ENCODE results near the gene C19orf44. TPM values are rescaled to one million over a fixed set of nuclear protein-coding genes. Genes with fewer than 3 reads are reported as not detected.
"Not testable (repeated sequence)": the region's sequence is repeated elsewhere in the genome, so short reads cannot be mapped to it uniquely, and the experiment has no call there.

The C19orf44 gene
- total and polyA plus RNA-seq, 2 experiments from 2014 or later, result 2.5 to 5.9 TPM

- H3K4me3 ChIP-seq, result peak overlapping the region; percentile 91
- peaks cover 12% of the 10 kb centered on the region for H3K27me3 Mint-ChIP-seq (ENCODE audit: insufficient read depth, low read depth, poor library complexity)
- no peaks in the 10 kb centered on the region for H3K9me2 ChIP-seq (ENCODE audit: insufficient read depth)
- no peak overlapping the region for H3K27ac ChIP-seq (ENCODE audit: low read depth)
- ATAC-seq, result no peak
- H3K9me3 Mint-ChIP-seq, result peaks cover 5% of the 10 kb centered on the region; the same call in 1 of the 3 replicates
- peaks cover 17% of the 10 kb centered on the region for H3K4me1 ChIP-seq (ENCODE audit: insufficient read depth)
- no peak overlapping the region for H3K27ac Mint-ChIP-seq
- H3K4me1 Mint-ChIP-seq, result peaks cover 33% of the 10 kb centered on the region
- peaks cover 32% of the 10 kb centered on the region for H4K20me1 ChIP-seq (replicated peaks; ENCODE audit: insufficient read depth)
- peak overlapping the region; percentile 75 for H3K4me2 ChIP-seq
- no peaks in the 10 kb centered on the region for H3K36me3 ChIP-seq (ENCODE audit: insufficient read depth)
- no peak for DNase-seq (ENCODE audit: low spot score)
- H3K4me3 Mint-ChIP-seq, result peak overlapping the region; percentile 96
- no peaks in the 10 kb centered on the region for H3F3A ChIP-seq (replicated peaks; ENCODE audit: low read depth)
- no peaks in the 10 kb centered on the region; the same call in 1 of the 3 replicates for H3K36me3 Mint-ChIP-seq (ENCODE audit: low read depth)
- TF ChIP-seq EZH2 (IDR thresholded peaks at IDR 0.05; ENCODE audit: low read depth, unreplicated experiment), result no peak
- no peak overlapping the region for H2AFZ ChIP-seq
- peaks cover 58% of the 10 kb centered on the region for H3K79me2 ChIP-seq (replicated peaks; ENCODE audit: insufficient read depth)
- no peaks in the 10 kb centered on the region for H3K27me3 ChIP-seq (ENCODE audit: insufficient read depth)
These were observed 25.7 kb upstream of the C19orf44 start for GRCh38 chr19:16470541-16470910.

DNA sequence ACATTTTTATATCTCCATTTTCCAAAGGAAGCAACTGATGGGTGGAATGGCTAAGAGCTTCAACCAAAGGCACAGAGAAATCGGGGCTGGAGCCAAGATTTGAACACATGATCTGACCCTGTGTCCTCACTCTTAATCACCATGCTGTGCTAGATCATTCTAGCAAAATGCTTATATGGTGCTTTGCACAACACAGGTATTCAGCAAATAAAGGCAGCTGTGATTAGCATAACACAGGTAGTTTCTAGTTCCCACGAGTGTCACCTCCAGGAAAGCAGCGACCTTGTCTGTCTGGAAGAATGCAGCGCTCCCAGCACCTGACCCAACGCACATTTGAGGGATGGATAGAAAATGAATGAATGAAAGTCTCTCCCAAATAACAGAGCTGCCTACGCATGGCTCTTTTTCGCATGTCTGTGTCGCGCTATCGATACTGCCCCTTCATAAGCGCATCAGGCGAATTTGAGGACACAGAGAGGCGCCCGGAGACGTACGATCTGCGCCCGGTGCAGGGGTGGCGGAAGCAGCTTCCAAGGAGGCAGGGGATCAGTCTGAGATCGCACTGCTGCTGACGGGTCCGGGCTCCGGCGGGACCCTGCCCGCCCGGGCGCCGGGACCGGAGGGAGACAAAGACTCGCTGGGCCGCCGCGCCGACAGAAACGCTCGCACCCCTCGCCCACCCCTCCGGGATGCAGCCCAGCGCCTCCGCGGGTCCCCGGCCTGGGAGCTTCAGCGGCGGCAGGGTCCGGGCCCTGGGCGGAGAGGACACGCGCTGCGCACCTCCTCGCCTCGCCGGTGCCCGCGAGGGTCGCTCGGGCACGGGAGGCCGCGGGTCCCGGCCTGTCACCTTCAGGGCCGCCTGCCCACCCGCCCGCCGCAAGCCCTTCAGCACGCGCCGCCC is 25.0 kb upstream of the C19orf44 start:
- Histone ChIP-seq H3K27ac (ENCODE audit: low read depth) (peak overlapping the region; percentile 48; the same call in 1 of the 2 replicates), H3F3A (replicated peaks; ENCODE audit: low read depth) (no peaks in the 10 kb centered on the region), H3K4me3 (peak overlapping the region; percentile 91), H3K27me3 (ENCODE audit: insufficient read depth) (no peaks in the 10 kb centered on the region), H3K4me1 (ENCODE audit: insufficient read depth) (peaks cover 17% of the 10 kb centered on the region), H3K79me2 (replicated peaks; ENCODE audit: insufficient read depth) (peaks cover 51% of the 10 kb centered on the region), H2AFZ (no peak overlapping the region), H3K4me2 (peak overlapping the region; percentile 75), H3K9me2 (ENCODE audit: insufficient read depth) (no peaks in the 10 kb centered on the region), H3K36me3 (ENCODE audit: insufficient read depth) (no peaks in the 10 kb centered on the region), H4K20me1 (replicated peaks; ENCODE audit: insufficient read depth) (peaks cover 32% of the 10 kb centered on the region)
- no peak for TF ChIP-seq POLR2AphosphoS5 (IDR thresholded peaks at IDR 0.05; ENCODE audit: low read depth)
- no peak for TF ChIP-seq STAT1 (IDR thresholded peaks at IDR 0.05; ENCODE audit: unreplicated experiment)
- TF ChIP-seq, protein P1, sequence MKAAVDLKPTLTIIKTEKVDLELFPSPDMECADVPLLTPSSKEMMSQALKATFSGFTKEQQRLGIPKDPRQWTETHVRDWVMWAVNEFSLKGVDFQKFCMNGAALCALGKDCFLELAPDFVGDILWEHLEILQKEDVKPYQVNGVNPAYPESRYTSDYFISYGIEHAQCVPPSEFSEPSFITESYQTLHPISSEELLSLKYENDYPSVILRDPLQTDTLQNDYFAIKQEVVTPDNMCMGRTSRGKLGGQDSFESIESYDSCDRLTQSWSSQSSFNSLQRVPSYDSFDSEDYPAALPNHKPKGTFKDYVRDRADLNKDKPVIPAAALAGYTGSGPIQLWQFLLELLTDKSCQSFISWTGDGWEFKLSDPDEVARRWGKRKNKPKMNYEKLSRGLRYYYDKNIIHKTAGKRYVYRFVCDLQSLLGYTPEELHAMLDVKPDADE (IDR thresholded peaks at IDR 0.05), result no peak
- TF ChIP-seq JUNB (IDR thresholded peaks at IDR 0.05; ENCODE audit: unreplicated experiment), result no peak
- TF ChIP-seq ZNF331 (CRISPR knock-in tag; IDR thresholded peaks at IDR 0.05; ENCODE audit: low read depth), result no peak
- peaks cover 12% of the 10 kb centered on the region for H3K27me3 Mint-ChIP-seq (ENCODE audit: insufficient read depth, low read depth, poor library complexity)
- peak; percentile 65 for DNase-seq (ENCODE audit: low spot score)
- peak overlapping the region; percentile 96 for H3K4me3 Mint-ChIP-seq
- H3K9me3 Mint-ChIP-seq, result peaks cover 5% of the 10 kb centered on the region; the same call in 1 of the 3 replicates
- peak; percentile 23 for ATAC-seq
- no peaks in the 10 kb centered on the region; the same call in 1 of the 3 replicates for H3K36me3 Mint-ChIP-seq (ENCODE audit: low read depth)
- peaks cover 33% of the 10 kb centered on the region for H3K4me1 Mint-ChIP-seq
- peak overlapping the region; percentile 72 for H3K27ac Mint-ChIP-seq

GRCh38 chr19:16472559-16472899 is 23.7 kb upstream of the C19orf44 start:
- Histone ChIP-seq H3K27ac (ENCODE audit: low read depth) (peak overlapping the region; percentile 76), H2AFZ (peak overlapping the region; percentile 95), H3K4me2 (peak overlapping the region; percentile 87), H3K4me3 (peak overlapping the region; percentile 91), H4K20me1 (replicated peaks; ENCODE audit: insufficient read depth) (peaks cover 27% of the 10 kb centered on the region), H3K4me1 (ENCODE audit: insufficient read depth) (peaks cover 17% of the 10 kb centered on the region), H3K79me2 (replicated peaks; ENCODE audit: insufficient read depth) (peaks cover 38% of the 10 kb centered on the region)
- DNase-seq (ENCODE audit: low spot score); H3K9me3 Mint-ChIP-seq; H3K9me2 ChIP-seq (ENCODE audit: insufficient read depth); H3K27me3 ChIP-seq (ENCODE audit: insufficient read depth); H3K36me3 ChIP-seq (ENCODE audit: insufficient read depth); ATAC-seq; H3K27ac Mint-ChIP-seq; H3F3A ChIP-seq (replicated peaks; ENCODE audit: low read depth); H3K36me3 Mint-ChIP-seq (ENCODE audit: low read depth): not testable (repeated sequence)
- Mint-ChIP-seq H3K4me1 (peaks cover 30% of the 10 kb centered on the region), H3K4me3 (peak overlapping the region; percentile 73), H3K27me3 (ENCODE audit: insufficient read depth, low read depth, poor library complexity) (peaks cover 16% of the 10 kb centered on the region)
